Liver (tissue), 9 donors: Measurements from ENCODE around the gene FOXN3. TPM values are rescaled to one million over a fixed set of nuclear protein-coding genes. Genes with fewer than 3 reads are reported as not detected.
"Not testable (repeated sequence)": the region's sequence is repeated elsewhere in the genome, so short reads cannot be mapped to it uniquely, and the experiment has no call there.

Experiments used
- DNase-seq: peaks from one replicate; pipeline ENCODE4 v3.0.0-alpha.2; 2017; ENCODE audit warnings: low spot score
- H3K27ac ChIP-seq, 2 donors: one replicate each; pipeline ENCODE4 v1.7.0; 2013; ENCODE audit warnings: inconsistent platforms in 2 of 2, low read length in 2 of 2, control low read depth in 1 of 2, low read depth in 1 of 2, mild to moderate bottlenecking in 1 of 2
- H3K27me3 ChIP-seq, 4 donors: one replicate each; pipeline versions ENCODE4 v1.6.1 to v1.7.0; 2013; ENCODE audit warnings: low read length in 3 of 4, inconsistent platforms in 1 of 4, mild to moderate bottlenecking in 1 of 4, moderate library complexity in 1 of 4; ENCODE audit not compliant: control insufficient read depth in 4 of 4, insufficient read depth in 4 of 4
- H3K36me3 ChIP-seq, 4 donors: one replicate each; pipeline versions ENCODE4 v1.6.1 to v1.7.0; 2013; ENCODE audit warnings: low read length in 3 of 4, mild to moderate bottlenecking in 3 of 4, low read depth in 1 of 4, moderate library complexity in 1 of 4; ENCODE audit not compliant: control insufficient read depth in 4 of 4, insufficient read depth in 3 of 4
- H3K4me1 ChIP-seq, 4 donors: one replicate each; pipeline versions ENCODE4 v1.6.1 to v1.7.0; 2013; ENCODE audit warnings: low read length in 3 of 4, mild to moderate bottlenecking in 3 of 4, moderate library complexity in 1 of 4; ENCODE audit not compliant: control insufficient read depth in 4 of 4, insufficient read depth in 4 of 4
- H3K4me3 ChIP-seq, 3 donors: one replicate each; pipeline versions ENCODE4 v1.6.1 to v1.7.0; 2013; ENCODE audit warnings: low read length in 3 of 3, control low read depth in 1 of 3, low read depth in 1 of 3, mild to moderate bottlenecking in 1 of 3
- H3K9ac ChIP-seq, 2 donors: one replicate each; pipeline ENCODE4 v1.7.0; 2013; ENCODE audit warnings: low read length in 2 of 2, mild to moderate bottlenecking in 2 of 2, moderate library complexity in 2 of 2, control low read depth in 1 of 2, low read depth in 1 of 2
- H3K9me3 ChIP-seq, 4 donors: one replicate each; pipeline versions ENCODE4 v1.6.1 to v1.7.0; 2013; ENCODE audit warnings: low read length in 3 of 4; ENCODE audit not compliant: control insufficient read depth in 4 of 4
- EGR1 ChIP-seq, 2 donors: IDR thresholded peaks; 2 replicates each; pipeline ENCODE4 v1.6.1; 2016 to 2018; ENCODE audit warnings: antibody characterized with exemption in 2 of 2, low read depth in 2 of 2
- HNF4G ChIP-seq: IDR thresholded peaks from 2 replicates; pipeline ENCODE4 v1.6.1; 2016; ENCODE audit warnings: antibody characterized with exemption
- RXRA ChIP-seq, 2 donors: IDR thresholded peaks; 2 replicates each; pipeline ENCODE4 v1.6.1; 2017 to 2018; ENCODE audit warnings: antibody characterized with exemption in 2 of 2, mild to moderate bottlenecking in 1 of 2
- SP1 ChIP-seq: IDR thresholded peaks from 2 replicates; pipeline ENCODE4 v1.6.1; 2018; ENCODE audit warnings: antibody characterized with exemption, mild to moderate bottlenecking
- WGBS: extraction: QIAGEN DNeasy Blood & Tissue Kit; methylation state at CpG from one replicate; pipeline ENCODE4 v1.1.7; 2013; 5-methylcytosine and 5-hydroxymethylcytosine counted together
- polyA plus RNA-seq, 2 donors: library from polyadenylated mRNA; stranded (reverse) in 1 of 2; unstranded in 1 of 2; fragments of 200-250 nt in 1 of 2; fragments of >200 nt in 1 of 2; fragmentation: Nextera tagmentation in 1 of 2; extraction: Ambion mirVana in 1 of 2; gene quantifications; one replicate each; pipeline versions ENCODE4 v1.2.1 to v1.2.3, GENCODE V29; 2013 to 2015
- total RNA-seq, 2 donors: library from RNA; depleted of rRNA; stranded (reverse); fragments of >200 nt; gene quantifications; one replicate each; pipeline ENCODE4 v1.2.3, GENCODE V29; 2014
- TF ChIP-seq, protein P1 (sequence below): IDR thresholded peaks from 2 replicates; pipeline ENCODE4 v1.6.1; 2016; ENCODE audit warnings: antibody characterized with exemption, mild to moderate bottlenecking
- TF ChIP-seq, protein P2 (sequence below): IDR thresholded peaks from 2 replicates; pipeline ENCODE4 v1.6.1; 2016; ENCODE audit warnings: antibody characterized with exemption
- donor health status: healthy.
- donor health status: healthy.
- donor health status: healthy.
- donor health status: healthy.
- donor health status: healthy.

Gene FOXN3
- total and polyA plus RNA-seq, 4 donors, result 17.8 to 44.8 (median 35.3) TPM

DNA sequence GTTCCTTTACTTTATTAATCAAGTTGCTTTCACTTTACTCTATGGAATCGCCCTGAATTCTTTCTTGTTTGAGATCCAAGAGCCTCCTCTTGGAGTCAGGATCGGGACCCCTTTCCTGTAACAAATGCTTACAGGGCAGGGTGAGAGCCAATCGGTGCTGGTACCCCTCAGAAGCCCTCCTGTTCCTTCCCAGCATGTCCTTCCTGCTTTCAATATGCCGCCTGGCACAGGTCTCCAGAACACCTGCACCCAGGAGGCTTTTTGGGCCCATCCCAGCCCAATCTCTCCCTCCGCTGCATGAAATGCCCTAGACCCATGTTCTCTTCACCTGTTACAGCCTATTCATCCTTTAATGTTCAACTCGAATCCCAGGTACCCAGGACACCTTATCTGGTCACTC lies 122.2 kb downstream of the FOXN3 start (continued):
- TF ChIP-seq, protein P1, sequence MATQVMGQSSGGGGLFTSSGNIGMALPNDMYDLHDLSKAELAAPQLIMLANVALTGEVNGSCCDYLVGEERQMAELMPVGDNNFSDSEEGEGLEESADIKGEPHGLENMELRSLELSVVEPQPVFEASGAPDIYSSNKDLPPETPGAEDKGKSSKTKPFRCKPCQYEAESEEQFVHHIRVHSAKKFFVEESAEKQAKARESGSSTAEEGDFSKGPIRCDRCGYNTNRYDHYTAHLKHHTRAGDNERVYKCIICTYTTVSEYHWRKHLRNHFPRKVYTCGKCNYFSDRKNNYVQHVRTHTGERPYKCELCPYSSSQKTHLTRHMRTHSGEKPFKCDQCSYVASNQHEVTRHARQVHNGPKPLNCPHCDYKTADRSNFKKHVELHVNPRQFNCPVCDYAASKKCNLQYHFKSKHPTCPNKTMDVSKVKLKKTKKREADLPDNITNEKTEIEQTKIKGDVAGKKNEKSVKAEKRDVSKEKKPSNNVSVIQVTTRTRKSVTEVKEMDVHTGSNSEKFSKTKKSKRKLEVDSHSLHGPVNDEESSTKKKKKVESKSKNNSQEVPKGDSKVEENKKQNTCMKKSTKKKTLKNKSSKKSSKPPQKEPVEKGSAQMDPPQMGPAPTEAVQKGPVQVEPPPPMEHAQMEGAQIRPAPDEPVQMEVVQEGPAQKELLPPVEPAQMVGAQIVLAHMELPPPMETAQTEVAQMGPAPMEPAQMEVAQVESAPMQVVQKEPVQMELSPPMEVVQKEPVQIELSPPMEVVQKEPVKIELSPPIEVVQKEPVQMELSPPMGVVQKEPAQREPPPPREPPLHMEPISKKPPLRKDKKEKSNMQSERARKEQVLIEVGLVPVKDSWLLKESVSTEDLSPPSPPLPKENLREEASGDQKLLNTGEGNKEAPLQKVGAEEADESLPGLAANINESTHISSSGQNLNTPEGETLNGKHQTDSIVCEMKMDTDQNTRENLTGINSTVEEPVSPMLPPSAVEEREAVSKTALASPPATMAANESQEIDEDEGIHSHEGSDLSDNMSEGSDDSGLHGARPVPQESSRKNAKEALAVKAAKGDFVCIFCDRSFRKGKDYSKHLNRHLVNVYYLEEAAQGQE, result no peak

DNA sequence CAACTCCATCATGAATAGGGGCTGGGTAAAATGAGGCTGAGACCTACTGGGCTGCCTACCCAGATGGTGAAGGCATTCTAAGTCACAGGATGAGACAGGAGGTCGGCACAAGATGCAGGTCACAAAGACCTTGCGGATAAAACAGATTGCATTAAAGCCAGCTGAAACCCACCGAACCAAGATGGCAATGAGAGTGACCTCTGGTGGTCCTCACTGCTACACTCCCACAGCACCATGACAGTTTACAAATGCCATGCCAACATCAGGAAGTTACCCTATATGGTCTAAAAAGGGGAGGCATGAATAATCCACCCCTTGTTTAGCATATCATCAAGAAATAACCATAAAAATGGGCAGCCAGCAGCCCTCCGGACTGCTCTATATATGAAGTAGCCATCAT lies 122.6 kb downstream of the FOXN3 start:
- H3K9ac ChIP-seq, H3K36me3 ChIP-seq, H3K27ac ChIP-seq, H3K4me3 ChIP-seq, H3K9me3 ChIP-seq, H3K4me1 ChIP-seq, DNase-seq, H3K27me3 ChIP-seq: not testable (repeated sequence)
- WGBS, result 98% methylated on average over 4 of the region's 4 CpGs

DNA sequence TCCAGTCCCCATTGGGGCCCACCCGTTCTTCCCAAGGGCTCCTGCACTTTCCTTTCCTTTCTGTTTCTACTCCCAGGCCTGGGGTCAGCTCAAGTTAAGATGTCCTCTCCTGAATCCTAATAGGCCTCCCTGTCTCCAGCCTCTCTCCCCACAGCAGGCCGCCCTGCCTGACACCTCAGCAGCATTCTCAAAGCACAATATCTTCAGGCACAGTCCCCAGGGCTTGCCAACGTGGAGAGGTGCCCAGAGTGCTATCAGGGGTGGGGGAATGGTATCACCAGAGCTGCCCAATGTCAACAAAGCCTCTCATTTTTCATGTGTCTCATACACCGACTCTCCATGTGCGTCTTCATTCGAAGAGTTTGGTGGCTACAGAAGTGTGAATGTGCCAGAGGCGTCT lies 123.0 kb downstream of the FOXN3 start:
- H3K4me3 ChIP-seq, result no peak overlapping the region
- no peak for DNase-seq

More for the DNA sequence above, 123.0 kb downstream of the FOXN3 start:
- WGBS, result 83% methylated on average over 7 of the region's 7 CpGs
- H3K9me3 ChIP-seq, result no peaks in the 10 kb centered on the region
- H3K27me3 ChIP-seq, result no peaks in the 10 kb centered on the region
- peaks cover 0 to 8% (median 0%) of the 10 kb centered on the region in 4 donors for H3K36me3 ChIP-seq
- H3K4me1 ChIP-seq, result peaks cover 0 to 3% (median 2%) of the 10 kb centered on the region in 4 donors
- no peak overlapping the region for H3K9ac ChIP-seq
- TF ChIP-seq, protein P2, sequence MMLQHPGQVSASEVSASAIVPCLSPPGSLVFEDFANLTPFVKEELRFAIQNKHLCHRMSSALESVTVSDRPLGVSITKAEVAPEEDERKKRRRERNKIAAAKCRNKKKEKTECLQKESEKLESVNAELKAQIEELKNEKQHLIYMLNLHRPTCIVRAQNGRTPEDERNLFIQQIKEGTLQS, result no peak
- no peak for TF ChIP-seq HNF4G
- TF ChIP-seq, protein P1, result no peak
- TF ChIP-seq RXRA (IDR thresholded peaks at IDR 0.05), result no peak
- TF ChIP-seq EGR1 (IDR thresholded peaks at IDR 0.05; ENCODE audit: low read depth in 2 of 2), result no peak
- no peak for TF ChIP-seq SP1
- H3K27ac ChIP-seq, result no peak overlapping the region
